Measurements from ENCODE around the gene RIF1.
A peak's percentile ranks its signal among the peaks of the same experiment; 100 is the strongest.

The RIF1 gene, protein sequence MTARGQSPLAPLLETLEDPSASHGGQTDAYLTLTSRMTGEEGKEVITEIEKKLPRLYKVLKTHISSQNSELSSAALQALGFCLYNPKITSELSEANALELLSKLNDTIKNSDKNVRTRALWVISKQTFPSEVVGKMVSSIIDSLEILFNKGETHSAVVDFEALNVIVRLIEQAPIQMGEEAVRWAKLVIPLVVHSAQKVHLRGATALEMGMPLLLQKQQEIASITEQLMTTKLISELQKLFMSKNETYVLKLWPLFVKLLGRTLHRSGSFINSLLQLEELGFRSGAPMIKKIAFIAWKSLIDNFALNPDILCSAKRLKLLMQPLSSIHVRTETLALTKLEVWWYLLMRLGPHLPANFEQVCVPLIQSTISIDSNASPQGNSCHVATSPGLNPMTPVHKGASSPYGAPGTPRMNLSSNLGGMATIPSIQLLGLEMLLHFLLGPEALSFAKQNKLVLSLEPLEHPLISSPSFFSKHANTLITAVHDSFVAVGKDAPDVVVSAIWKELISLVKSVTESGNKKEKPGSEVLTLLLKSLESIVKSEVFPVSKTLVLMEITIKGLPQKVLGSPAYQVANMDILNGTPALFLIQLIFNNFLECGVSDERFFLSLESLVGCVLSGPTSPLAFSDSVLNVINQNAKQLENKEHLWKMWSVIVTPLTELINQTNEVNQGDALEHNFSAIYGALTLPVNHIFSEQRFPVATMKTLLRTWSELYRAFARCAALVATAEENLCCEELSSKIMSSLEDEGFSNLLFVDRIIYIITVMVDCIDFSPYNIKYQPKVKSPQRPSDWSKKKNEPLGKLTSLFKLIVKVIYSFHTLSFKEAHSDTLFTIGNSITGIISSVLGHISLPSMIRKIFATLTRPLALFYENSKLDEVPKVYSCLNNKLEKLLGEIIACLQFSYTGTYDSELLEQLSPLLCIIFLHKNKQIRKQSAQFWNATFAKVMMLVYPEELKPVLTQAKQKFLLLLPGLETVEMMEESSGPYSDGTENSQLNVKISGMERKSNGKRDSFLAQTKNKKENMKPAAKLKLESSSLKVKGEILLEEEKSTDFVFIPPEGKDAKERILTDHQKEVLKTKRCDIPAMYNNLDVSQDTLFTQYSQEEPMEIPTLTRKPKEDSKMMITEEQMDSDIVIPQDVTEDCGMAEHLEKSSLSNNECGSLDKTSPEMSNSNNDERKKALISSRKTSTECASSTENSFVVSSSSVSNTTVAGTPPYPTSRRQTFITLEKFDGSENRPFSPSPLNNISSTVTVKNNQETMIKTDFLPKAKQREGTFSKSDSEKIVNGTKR (N-terminal part only)

GRCh38 chr2:151409601-151410484 lies at the start of gene RIF1:
Gene RIF1, plus strand, starts transcription at chr2:151409902. Its CDS starts 522 bp downstream, at chr2:151410424.
- peak; percentile 83 for DNase-seq (ENCODE audit: low spot score)

GRCh38 chr2:151361674-151362370 lies 47.9 kb upstream of the RIF1 start:
- DNase-seq (ENCODE audit: low spot score): no peak

DNA sequence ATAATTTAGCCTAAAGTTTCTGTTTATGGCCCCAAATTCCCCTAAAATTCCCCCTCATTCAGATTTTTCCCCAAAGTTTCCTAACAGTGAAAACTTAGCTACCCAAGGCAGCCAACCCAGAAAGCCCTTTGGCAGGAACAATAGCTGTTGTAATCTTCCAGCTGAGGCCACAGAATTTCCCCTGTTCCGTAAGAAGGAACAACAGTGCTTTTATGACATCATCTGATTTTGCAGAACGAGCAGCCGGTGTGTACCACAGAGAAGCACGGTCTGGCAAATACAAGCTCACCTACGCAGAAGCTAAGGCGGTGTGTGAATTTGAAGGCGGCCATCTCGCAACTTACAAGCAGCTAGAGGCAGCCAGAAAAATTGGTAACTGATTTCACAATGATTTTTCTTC lies 46.0 kb upstream of the RIF1 start:
- peak; percentile 82 for DNase-seq (ENCODE audit: low spot score)

GRCh38 chr2:151367571-151367970 lies 42.1 kb upstream of the RIF1 start:
- no peak for DNase-seq (ENCODE audit: low spot score)

- no peak for DNase-seq (ENCODE audit: low spot score)
Measured at GRCh38 chr2:151374436-151374835, 35.3 kb upstream of the RIF1 start.

DNA sequence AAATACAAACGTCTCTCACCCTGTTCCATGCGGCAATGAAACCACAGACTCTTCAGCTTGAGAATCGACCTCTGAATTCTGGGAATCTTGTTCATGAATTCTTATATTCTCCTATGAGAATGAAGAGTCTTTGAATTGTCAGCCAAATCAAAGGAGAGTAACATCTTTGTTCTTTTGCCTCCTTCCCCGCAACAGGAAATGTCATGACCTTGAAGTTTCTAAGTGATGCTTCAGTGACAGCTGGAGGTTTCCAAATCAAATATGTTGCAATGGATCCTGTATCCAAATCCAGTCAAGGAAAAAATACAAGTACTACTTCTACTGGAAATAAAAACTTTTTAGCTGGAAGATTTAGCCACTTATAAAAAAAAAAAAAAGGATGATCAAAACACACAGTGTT lies 30.5 kb upstream of the RIF1 start:
- DNase-seq (ENCODE audit: low spot score): no peak

DNA sequence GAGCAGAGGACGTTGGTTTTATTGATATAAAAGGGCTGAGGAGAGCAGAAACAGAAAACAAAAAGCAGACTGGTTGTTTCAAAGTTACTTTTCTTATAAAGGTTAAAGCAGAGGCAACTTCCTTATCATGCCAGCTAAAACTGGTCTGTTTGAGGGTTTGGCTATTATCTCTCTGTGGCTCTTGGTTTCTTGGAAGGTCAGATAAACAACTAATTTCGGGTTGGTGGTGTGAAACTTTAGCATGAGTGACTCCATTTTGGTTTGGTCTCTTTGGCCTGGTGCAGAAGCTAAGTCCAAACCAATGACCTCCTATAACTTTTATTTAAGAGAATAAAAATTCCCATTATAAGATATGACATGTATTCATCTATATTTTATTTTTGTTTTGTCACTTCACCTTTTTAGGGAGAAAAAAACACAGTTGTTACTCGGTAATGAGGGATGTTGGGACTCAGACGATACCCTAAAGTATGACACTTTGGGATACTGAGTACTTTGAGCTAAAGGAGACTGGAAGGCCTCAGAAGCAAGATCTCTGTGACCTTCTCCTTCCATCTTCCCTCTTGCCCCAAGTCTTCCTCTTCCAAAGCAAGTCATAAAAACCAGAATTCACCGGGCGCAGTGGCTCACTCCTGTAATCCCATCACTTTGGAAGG lies 29.0 kb upstream of the RIF1 start:
- no peak for DNase-seq (ENCODE audit: low spot score)

GRCh38 chr2:151381266-151381665 lies 28.4 kb upstream of the RIF1 start:
- no peak for DNase-seq (ENCODE audit: low spot score)

DNA sequence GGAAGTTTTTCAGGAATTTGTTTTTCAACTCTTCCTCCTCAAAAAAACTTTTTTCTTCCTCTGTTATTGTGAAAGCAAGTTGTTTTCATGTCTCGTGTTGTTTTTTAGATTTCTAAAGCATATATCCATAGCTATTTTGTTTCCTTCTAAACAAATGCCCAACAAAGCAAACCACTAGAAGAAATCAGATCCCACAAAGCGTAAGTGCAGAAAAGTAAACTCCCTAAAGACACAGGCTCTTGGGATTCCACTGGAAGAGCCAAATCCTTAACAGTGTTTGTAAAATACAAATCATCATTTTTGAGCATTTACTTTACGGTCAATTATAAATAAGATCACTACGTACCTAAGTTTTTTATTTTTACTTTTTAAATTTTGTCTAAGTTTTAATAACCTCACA lies 21.7 kb upstream of the RIF1 start:
- no peak for DNase-seq (ENCODE audit: low spot score)

- DNase-seq (ENCODE audit: low spot score): no peak
Measured at GRCh38 chr2:151391436-151391835, 18.3 kb upstream of the RIF1 start.

DNA sequence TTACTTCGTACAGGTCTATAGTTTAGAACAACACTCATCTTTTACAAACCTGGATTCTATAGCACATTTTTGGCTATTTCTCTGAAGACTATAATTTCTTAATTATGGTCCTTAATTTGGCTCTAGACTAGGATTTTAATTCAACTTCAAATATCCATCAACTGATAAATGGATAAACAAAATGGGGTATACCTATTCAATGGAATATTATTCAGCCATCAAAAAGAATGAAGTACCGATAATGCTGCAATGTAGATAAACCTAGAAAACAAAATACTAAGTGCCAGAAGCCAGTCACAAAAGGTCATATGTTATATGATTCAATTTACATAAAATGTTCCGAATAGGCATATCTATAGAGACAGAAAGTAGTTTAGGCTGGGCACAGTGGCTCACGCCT lies 15.2 kb upstream of the RIF1 start:
- no peak for DNase-seq (ENCODE audit: low spot score)

- no peak for DNase-seq (ENCODE audit: low spot score)
Measured at GRCh38 chr2:151395509-151396374, 14.0 kb upstream of the RIF1 start.

DNA sequence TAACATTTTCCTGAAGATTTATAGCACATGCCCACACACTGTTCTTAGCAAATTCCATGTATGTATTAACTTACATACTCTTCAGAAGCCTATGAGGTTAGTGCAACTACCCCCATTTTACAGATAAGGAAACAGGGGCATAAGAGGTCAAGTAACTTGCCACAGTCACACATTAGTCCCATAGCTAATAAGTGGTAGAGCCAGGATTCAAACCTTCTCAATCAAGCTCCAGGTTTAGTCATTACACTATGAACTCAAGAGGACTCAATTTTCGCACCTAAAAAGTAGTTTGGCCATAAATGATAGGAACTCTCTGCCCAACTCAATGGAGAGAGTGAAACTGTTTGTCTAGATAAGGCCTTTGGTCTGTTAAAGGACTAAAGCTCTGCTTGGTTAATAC lies 9.7 kb upstream of the RIF1 start:
- no peak for DNase-seq (ENCODE audit: low spot score)

- no peak for DNase-seq (ENCODE audit: low spot score)
Measured at GRCh38 chr2:151401149-151401548, 8.6 kb upstream of the RIF1 start.

DNA sequence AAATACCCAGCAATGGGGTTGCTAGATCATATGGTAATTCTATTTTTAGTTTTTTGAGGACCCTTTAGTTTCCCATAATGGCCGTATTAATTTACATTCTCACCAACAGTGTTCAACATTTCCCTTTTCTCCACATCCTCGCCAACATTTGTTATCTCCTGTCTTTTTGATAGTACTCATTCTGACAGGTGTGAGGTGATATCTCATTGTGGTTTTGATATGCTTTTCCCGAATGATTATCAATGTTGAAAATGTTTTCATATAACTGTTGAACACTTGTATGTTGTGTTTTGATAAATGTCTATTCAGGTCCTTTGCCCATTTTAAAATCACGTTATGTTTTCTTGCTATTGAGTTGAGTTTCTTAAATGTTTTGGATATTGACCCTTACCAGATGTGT lies 5.8 kb upstream of the RIF1 start:
- no peak for DNase-seq (ENCODE audit: low spot score)

DNA sequence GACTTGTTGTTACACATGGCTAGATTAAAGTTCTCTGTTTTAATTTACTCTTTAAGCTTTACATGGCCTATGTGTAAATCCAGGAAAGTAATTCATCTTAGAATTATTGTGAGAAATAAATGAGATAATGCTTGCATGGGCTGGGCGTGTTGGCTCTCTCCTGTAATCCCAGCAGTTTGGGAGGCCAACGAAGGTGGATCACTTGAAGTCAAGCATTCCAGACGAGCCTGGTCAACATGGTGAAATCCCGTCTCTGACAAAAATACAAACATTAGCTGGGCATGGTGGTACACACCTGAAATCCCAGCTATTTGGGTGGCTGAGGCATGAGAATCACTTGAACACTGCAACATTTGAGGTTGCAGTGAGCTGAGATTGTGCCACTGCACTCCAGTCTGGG lies 4.3 kb upstream of the RIF1 start:
- no peak for DNase-seq (ENCODE audit: low spot score)

GRCh38 chr2:151407281-151407680 lies 2.4 kb upstream of the RIF1 start:
- DNase-seq (ENCODE audit: low spot score): no peak

GRCh38 chr2:151408788-151409600 lies 708 bp upstream of the RIF1 start:
- no peak for DNase-seq (ENCODE audit: low spot score)
